Measurements from ENCODE around the gene TTLL11.

DNA sequence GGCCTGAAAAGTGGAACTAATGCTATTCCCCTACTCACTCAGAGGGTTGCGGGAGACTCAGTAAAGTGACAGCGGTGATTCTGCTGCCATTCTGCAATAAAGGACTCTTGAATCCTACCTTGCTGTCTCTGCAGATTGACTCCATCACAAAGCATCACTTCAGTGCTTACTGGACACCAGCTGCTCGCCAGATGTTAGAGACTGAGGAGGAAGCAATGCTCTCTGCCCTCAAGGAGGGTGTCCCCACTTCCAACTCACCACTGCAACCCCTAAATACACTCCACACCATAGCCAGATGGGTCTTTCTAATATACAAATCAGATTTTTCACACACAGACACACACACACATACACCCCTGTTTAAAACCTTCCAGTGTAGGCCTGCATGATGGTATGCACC is 21.4 kb downstream of the TTLL11 start:
- TF ChIP-seq, protein P1, sequence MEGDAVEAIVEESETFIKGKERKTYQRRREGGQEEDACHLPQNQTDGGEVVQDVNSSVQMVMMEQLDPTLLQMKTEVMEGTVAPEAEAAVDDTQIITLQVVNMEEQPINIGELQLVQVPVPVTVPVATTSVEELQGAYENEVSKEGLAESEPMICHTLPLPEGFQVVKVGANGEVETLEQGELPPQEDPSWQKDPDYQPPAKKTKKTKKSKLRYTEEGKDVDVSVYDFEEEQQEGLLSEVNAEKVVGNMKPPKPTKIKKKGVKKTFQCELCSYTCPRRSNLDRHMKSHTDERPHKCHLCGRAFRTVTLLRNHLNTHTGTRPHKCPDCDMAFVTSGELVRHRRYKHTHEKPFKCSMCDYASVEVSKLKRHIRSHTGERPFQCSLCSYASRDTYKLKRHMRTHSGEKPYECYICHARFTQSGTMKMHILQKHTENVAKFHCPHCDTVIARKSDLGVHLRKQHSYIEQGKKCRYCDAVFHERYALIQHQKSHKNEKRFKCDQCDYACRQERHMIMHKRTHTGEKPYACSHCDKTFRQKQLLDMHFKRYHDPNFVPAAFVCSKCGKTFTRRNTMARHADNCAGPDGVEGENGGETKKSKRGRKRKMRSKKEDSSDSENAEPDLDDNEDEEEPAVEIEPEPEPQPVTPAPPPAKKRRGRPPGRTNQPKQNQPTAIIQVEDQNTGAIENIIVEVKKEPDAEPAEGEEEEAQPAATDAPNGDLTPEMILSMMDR (IDR thresholded peaks at IDR 0.05; ENCODE audit: low read depth, low read length): no peak
- no peak for TF ChIP-seq POLR2A (IDR thresholded peaks at IDR 0.05; ENCODE audit: extremely low read depth, insufficient read length)
